ENCODE measurements around the gene SDSL. TPM values are rescaled to one million over a fixed set of nuclear protein-coding genes. Genes with fewer than 3 reads are reported as not detected.

The SDSL gene
- total and polyA plus RNA-seq, 2 of the 13 experiments (the other 11 are each of a cell fraction or from before 2014, with no cell fraction given), result 1.2 to 1.7 TPM

DNA sequence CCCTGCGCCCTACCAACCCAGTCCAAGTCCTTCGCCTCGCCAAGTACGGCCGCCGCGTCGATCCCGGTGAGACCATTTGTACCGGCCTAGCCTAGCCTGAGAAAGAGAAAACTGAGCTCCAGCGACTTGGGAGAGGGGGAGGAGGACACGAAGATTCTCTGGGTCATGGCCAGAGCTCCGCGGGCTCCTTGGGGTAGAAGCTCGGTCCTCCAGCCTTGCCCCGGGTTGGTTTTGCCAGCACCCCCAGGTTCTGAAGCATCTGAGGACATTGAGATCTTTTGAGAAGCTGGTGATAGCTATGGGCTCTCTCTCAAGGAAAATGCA, 42.2 kb downstream of the SDSL start:
- FAIRE-seq (no peak), DNase-seq (ENCODE audit: low spot score) (no peak), ATAC-seq (no peak)
- H3K4me3 ChIP-seq (replicated peaks in 1 of 3; ENCODE audit: insufficient read depth in 1 of 3, low read depth in 2 of 3, low read length in 3 of 3), result no peak overlapping the region
- no peaks in the 10 kb centered on the region for H3K79me2 ChIP-seq (ENCODE audit: insufficient read depth, low read length)
- no TSS peak for BruUV-seq (replicated peaks)
- no peak overlapping the region for H2AFZ ChIP-seq (ENCODE audit: low read length)
- CTCF ChIA-PET (ENCODE audit: low intra/inter-chr PET ratio, low total read pairs), result no interaction called here
- H3K9me3 ChIP-seq (ENCODE audit: low read length), result no peaks in the 10 kb centered on the region
- no peaks in the 10 kb centered on the region for H4K20me1 ChIP-seq (ENCODE audit: insufficient read depth, low read length)
- H3K4me2 ChIP-seq (ENCODE audit: low read depth, low read length), result no peak overlapping the region
- 30% methylated on average over 12 of the region's 16 CpGs for WGBS (ENCODE audit: low lambda C conversion rate)
- in situ Hi-C loops (cut with HindIII; ENCODE audit: extremely low pct_ligation_motif_present, low pct_unique_long_range_greater_than_20kb), result loop anchor here (5.0 to 10.0 kb wide), 2 partner anchors 360 to 448 kb away; no protein-coding TSS in a partner anchor
- no peaks in the 10 kb centered on the region for H3K36me3 ChIP-seq (replicated peaks in 1 of 2; ENCODE audit: control insufficient read depth in 1 of 2, insufficient read depth in 2 of 2, low read length in 2 of 2)
- POLR2A ChIA-PET, result no interaction called here
- H3K27ac ChIP-seq (ENCODE audit: extremely low read length, insufficient read depth, low read length), result no peak overlapping the region
- no peak overlapping the region for H3K9ac ChIP-seq (ENCODE audit: insufficient read depth, low read depth, low read length)
- H3K4me1 ChIP-seq (ENCODE audit: insufficient read depth, low read length), result no peaks in the 10 kb centered on the region
- intact Hi-C loops (cut with micrococcal nuclease; ENCODE audit: unreplicated experiment), result no loop called here
- peaks cover 14 to 65% of the 10 kb centered on the region in 2 experiments for H3K27me3 ChIP-seq (ENCODE audit: control insufficient read depth in 1 of 2, insufficient read depth in 2 of 2, low read length in 2 of 2)
- TF ChIP-seq ZNF367 (CRISPR knock-in tag; IDR thresholded peaks at IDR 0.05; ENCODE audit: borderline replicate concordance), result no peak
- TF ChIP-seq, protein P1, sequence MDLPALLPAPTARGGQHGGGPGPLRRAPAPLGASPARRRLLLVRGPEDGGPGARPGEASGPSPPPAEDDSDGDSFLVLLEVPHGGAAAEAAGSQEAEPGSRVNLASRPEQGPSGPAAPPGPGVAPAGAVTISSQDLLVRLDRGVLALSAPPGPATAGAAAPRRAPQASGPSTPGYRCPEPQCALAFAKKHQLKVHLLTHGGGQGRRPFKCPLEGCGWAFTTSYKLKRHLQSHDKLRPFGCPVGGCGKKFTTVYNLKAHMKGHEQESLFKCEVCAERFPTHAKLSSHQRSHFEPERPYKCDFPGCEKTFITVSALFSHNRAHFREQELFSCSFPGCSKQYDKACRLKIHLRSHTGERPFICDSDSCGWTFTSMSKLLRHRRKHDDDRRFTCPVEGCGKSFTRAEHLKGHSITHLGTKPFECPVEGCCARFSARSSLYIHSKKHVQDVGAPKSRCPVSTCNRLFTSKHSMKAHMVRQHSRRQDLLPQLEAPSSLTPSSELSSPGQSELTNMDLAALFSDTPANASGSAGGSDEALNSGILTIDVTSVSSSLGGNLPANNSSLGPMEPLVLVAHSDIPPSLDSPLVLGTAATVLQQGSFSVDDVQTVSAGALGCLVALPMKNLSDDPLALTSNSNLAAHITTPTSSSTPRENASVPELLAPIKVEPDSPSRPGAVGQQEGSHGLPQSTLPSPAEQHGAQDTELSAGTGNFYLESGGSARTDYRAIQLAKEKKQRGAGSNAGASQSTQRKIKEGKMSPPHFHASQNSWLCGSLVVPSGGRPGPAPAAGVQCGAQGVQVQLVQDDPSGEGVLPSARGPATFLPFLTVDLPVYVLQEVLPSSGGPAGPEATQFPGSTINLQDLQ (CRISPR knock-in tag; IDR thresholded peaks at IDR 0.05), result no peak
- TF ChIP-seq, protein P2, sequence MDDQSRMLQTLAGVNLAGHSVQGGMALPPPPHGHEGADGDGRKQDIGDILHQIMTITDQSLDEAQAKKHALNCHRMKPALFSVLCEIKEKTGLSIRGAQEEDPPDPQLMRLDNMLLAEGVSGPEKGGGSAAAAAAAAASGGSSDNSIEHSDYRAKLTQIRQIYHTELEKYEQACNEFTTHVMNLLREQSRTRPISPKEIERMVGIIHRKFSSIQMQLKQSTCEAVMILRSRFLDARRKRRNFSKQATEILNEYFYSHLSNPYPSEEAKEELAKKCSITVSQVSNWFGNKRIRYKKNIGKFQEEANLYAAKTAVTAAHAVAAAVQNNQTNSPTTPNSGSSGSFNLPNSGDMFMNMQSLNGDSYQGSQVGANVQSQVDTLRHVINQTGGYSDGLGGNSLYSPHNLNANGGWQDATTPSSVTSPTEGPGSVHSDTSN (CRISPR knock-in tag; IDR thresholded peaks at IDR 0.05; ENCODE audit: borderline replicate concordance), result no peak
- TF ChIP-seq, protein P3, sequence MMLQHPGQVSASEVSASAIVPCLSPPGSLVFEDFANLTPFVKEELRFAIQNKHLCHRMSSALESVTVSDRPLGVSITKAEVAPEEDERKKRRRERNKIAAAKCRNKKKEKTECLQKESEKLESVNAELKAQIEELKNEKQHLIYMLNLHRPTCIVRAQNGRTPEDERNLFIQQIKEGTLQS (CRISPR knock-in tag; IDR thresholded peaks at IDR 0.05), result no peak
- TF ChIP-seq, protein P4, sequence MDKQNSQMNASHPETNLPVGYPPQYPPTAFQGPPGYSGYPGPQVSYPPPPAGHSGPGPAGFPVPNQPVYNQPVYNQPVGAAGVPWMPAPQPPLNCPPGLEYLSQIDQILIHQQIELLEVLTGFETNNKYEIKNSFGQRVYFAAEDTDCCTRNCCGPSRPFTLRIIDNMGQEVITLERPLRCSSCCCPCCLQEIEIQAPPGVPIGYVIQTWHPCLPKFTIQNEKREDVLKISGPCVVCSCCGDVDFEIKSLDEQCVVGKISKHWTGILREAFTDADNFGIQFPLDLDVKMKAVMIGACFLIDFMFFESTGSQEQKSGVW (CRISPR knock-in tag; IDR thresholded peaks at IDR 0.05; ENCODE audit: borderline replicate concordance), result no peak
- TF ChIP-seq KMT2B (CRISPR knock-in tag; IDR thresholded peaks at IDR 0.05), result no peak
- no peak for TF ChIP-seq ZNF138 (CRISPR knock-in tag; IDR thresholded peaks at IDR 0.05; ENCODE audit: low read depth)
- TF ChIP-seq HDAC1 (CRISPR knock-in tag; IDR thresholded peaks at IDR 0.05), result no peak
- no peak for TF ChIP-seq SNAPC2 (CRISPR knock-in tag; IDR thresholded peaks at IDR 0.05)
- no peak for TF ChIP-seq ZNF337 (CRISPR knock-in tag; IDR thresholded peaks at IDR 0.05; ENCODE audit: borderline replicate concordance, low read depth)
- TF ChIP-seq, protein P5, sequence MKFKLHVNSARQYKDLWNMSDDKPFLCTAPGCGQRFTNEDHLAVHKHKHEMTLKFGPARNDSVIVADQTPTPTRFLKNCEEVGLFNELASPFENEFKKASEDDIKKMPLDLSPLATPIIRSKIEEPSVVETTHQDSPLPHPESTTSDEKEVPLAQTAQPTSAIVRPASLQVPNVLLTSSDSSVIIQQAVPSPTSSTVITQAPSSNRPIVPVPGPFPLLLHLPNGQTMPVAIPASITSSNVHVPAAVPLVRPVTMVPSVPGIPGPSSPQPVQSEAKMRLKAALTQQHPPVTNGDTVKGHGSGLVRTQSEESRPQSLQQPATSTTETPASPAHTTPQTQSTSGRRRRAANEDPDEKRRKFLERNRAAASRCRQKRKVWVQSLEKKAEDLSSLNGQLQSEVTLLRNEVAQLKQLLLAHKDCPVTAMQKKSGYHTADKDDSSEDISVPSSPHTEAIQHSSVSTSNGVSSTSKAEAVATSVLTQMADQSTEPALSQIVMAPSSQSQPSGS (CRISPR knock-in tag; IDR thresholded peaks at IDR 0.05), result no peak
- TF ChIP-seq RBM39 (IDR thresholded peaks at IDR 0.05; ENCODE audit: low read depth, low read length, poor library complexity, severe bottlenecking), result no peak
- TF ChIP-seq KDM5A (IDR thresholded peaks at IDR 0.05; ENCODE audit: borderline replicate concordance, low read length), result no peak
- TF ChIP-seq RFX5 (IDR thresholded peaks at IDR 0.05; ENCODE audit: low read depth, low read length), result no peak
- no peak for TF ChIP-seq HOXA7 (CRISPR knock-in tag; IDR thresholded peaks at IDR 0.05)
- TF ChIP-seq ESRRA (CRISPR knock-in tag; IDR thresholded peaks at IDR 0.05; ENCODE audit: low read depth), result no peak
- no peak for TF ChIP-seq ZNF34 (CRISPR knock-in tag; IDR thresholded peaks at IDR 0.05; ENCODE audit: borderline replicate concordance)
